ENCODE results near the gene GPR160. TPM values are rescaled to one million over a fixed set of nuclear protein-coding genes. Genes with fewer than 3 reads are reported as not detected.

GPR160 gene
- total and polyA plus RNA-seq, 9 of the 15 experiments (the other 6 are each of a cell fraction or from before 2014, with no cell fraction given) = 1.3 to 10.5 (median 8.3) TPM

DNA sequence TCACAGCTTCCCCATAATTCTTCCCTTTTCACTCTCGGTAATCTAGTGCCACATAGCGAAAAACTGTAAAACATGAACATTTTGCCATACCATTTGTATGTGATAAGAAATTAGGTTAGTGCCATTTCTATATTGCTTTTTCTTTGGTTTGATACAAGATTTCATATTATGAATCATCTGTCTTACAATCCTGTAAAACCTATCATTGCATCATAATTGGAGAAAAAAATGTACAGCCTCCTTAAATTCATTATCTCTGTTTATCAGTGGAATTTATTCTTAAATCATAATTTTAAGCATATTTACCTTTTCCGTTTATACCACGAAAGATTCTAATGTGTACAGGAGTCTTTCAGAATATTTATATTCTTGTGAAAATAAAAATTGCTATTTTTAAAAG, 47.4 kb upstream of the GPR160 start:
- Histone ChIP-seq H3K4me2 (ENCODE audit: insufficient read depth, low read length) (no peak overlapping the region), H3K27ac (ENCODE audit: extremely low read depth, low read depth, low read length) (no peak overlapping the region), H3K9me1 (ENCODE audit: control insufficient read depth, insufficient read depth, low read length) (no peaks in the 10 kb centered on the region), H3K4me1 (replicated peaks in 1 of 2; ENCODE audit: control insufficient read depth in 2 of 2, insufficient read depth in 2 of 2, low read length in 2 of 2) (no peaks in the 10 kb centered on the region), H2AFZ (ENCODE audit: low read depth, low read length) (no peak overlapping the region), H3K27me3 (ENCODE audit: control insufficient read depth in 2 of 2, insufficient read depth in 2 of 2, low read length in 2 of 2) (no peaks in the 10 kb centered on the region), H4K20me1 (replicated peaks; ENCODE audit: control insufficient read depth, insufficient read depth, low read length) (no peaks in the 10 kb centered on the region), H3K9me3 (replicated peaks; ENCODE audit: control insufficient read depth, insufficient read depth, low read depth, low read length) (no peaks in the 10 kb centered on the region), H3K4me3 (no peak overlapping the region), H3K36me3 (ENCODE audit: control insufficient read depth, insufficient read depth, low read length) (peaks cover 85% of the 10 kb centered on the region), H3K9ac (ENCODE audit: insufficient read depth in 1 of 2, low read depth in 2 of 2, low read length in 2 of 2) (no peak overlapping the region), H3K79me2 (ENCODE audit: control insufficient read depth, insufficient read depth, low read length) (no peaks in the 10 kb centered on the region)
- ChIA-PET POLR2A (interaction anchor here (0.7 kb wide), 1 partner anchor 238 kb away, joined by 3 read pairs; no protein-coding TSS in a partner anchor), CTCF (ENCODE audit: low intra/inter-chr PET ratio) (no interaction called here)
- no TSS peak for BruUV-seq (replicated peaks)
- DNase-seq (ENCODE audit: extremely low read depth in 1 of 4, low spot score in 3 of 4) (no peak), FAIRE-seq (no peak), ATAC-seq (no peak)
- in situ Hi-C loops (cut with MboI) = no loop called here
- 94% methylated on average over 4 of the region's 4 CpGs for WGBS (ENCODE audit: insufficient coverage, low coverage, missing lambda C conversion rate)
- intact Hi-C loops (cut with micrococcal nuclease) = no loop called here
- TF ChIP-seq SOX6 (IDR thresholded peaks at IDR 0.05) (no peak), SMAD2 (IDR thresholded peaks at IDR 0.05; ENCODE audit: low read depth, low read length) (no peak), SRSF3 (IDR thresholded peaks at IDR 0.05; ENCODE audit: insufficient read depth, low read length) (no peak), ATF3 (IDR thresholded peaks at IDR 0.05) (peak; percentile 40; the same call in 1 of the 2 replicates), ATF3 (CRISPR knock-in tag; conservative IDR thresholded peaks at IDR 0.05) (no peak), SLC30A9 (CRISPR knock-in tag; IDR thresholded peaks at IDR 0.05) (no peak), TAF15 (IDR thresholded peaks at IDR 0.05; ENCODE audit: low read depth, low read length) (no peak), CXXC5 (CRISPR knock-in tag; IDR thresholded peaks at IDR 0.05) (no peak), LARP7 (IDR thresholded peaks at IDR 0.05) (no peak), NR1H2 (CRISPR knock-in tag; IDR thresholded peaks at IDR 0.05) (no peak), ZBTB17 (CRISPR knock-in tag; IDR thresholded peaks at IDR 0.05) (no peak), ZNF639 (CRISPR knock-in tag; conservative IDR thresholded peaks at IDR 0.05 in 1 of 2, IDR thresholded peaks at IDR 0.05 in 1 of 2) (no peak), HDAC1 (IDR thresholded peaks at IDR 0.05) (no peak), ESRRB (CRISPR knock-in tag; IDR thresholded peaks at IDR 0.05; ENCODE audit: borderline replicate concordance) (no peak), CEBPB (tag; IDR thresholded peaks at IDR 0.05) (0 out of 2 replicates have a peak, but pooled peaks have one; percentile 13), CEBPG (CRISPR knock-in tag; IDR thresholded peaks at IDR 0.05) (no peak), CEBPG (tag; conservative IDR thresholded peaks at IDR 0.05 in 1 of 2, IDR thresholded peaks at IDR 0.05 in 1 of 2) (peak; percentile 52 to 68), JUND (IDR thresholded peaks at IDR 0.05; ENCODE audit: borderline replicate concordance, low read depth, low read length) (no peak), JUND (tag; IDR thresholded peaks at IDR 0.05; ENCODE audit: borderline replicate concordance, low read depth, low read length) (no peak)
- TF ChIP-seq, protein P1, sequence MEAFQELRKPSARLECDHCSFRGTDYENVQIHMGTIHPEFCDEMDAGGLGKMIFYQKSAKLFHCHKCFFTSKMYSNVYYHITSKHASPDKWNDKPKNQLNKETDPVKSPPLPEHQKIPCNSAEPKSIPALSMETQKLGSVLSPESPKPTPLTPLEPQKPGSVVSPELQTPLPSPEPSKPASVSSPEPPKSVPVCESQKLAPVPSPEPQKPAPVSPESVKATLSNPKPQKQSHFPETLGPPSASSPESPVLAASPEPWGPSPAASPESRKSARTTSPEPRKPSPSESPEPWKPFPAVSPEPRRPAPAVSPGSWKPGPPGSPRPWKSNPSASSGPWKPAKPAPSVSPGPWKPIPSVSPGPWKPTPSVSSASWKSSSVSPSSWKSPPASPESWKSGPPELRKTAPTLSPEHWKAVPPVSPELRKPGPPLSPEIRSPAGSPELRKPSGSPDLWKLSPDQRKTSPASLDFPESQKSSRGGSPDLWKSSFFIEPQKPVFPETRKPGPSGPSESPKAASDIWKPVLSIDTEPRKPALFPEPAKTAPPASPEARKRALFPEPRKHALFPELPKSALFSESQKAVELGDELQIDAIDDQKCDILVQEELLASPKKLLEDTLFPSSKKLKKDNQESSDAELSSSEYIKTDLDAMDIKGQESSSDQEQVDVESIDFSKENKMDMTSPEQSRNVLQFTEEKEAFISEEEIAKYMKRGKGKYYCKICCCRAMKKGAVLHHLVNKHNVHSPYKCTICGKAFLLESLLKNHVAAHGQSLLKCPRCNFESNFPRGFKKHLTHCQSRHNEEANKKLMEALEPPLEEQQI (IDR thresholded peaks at IDR 0.05) = no peak

Measured in K562 (cell line).